H9 (cell line): ENCODE data around the gene RPL26. TPM values are rescaled to one million over a fixed set of nuclear protein-coding genes. Genes with fewer than 3 reads are reported as not detected.

Experiments used
- DNase-seq: peaks from one replicate; pipeline ENCODE4 v3.0.0-alpha.2; 2017
- H2AFZ ChIP-seq: one replicate; pipeline ENCODE4 v1.6.1; 2013; ENCODE audit warnings: mild to moderate bottlenecking, low read length, control low read depth, moderate library complexity
- H2AK5ac ChIP-seq: 2 replicates; pipeline ENCODE4 v1.6.1; 2013; ENCODE audit warnings: low read length, control low read depth, mixed read lengths; ENCODE audit not compliant: insufficient read length
- H2BK120ac ChIP-seq: one replicate; pipeline ENCODE4 v1.6.1; 2013; ENCODE audit warnings: low read depth, mild to moderate bottlenecking, low read length, control low read depth, inconsistent platforms; ENCODE audit not compliant: poor library complexity, severe bottlenecking
- H2BK12ac ChIP-seq: 2 replicates; pipeline ENCODE4 v1.6.1; 2013; ENCODE audit warnings: low read length, control low read depth, mixed read lengths, low read depth; ENCODE audit not compliant: insufficient read length
- H2BK15ac ChIP-seq: 2 replicates; pipeline ENCODE4 v1.6.1; 2013; ENCODE audit warnings: low read depth, low read length, control low read depth
- H2BK20ac ChIP-seq: one replicate; pipeline ENCODE4 v1.6.1; 2013; ENCODE audit warnings: low read depth, mild to moderate bottlenecking, low read length, control low read depth, inconsistent platforms; ENCODE audit not compliant: poor library complexity, severe bottlenecking
- H2BK5ac ChIP-seq: 2 replicates; pipeline ENCODE4 v1.6.1; 2013; ENCODE audit warnings: low read length, control low read depth, mixed read lengths; ENCODE audit not compliant: insufficient read length
- H3K14ac ChIP-seq: 2 replicates; pipeline ENCODE4 v1.6.1; 2013; ENCODE audit warnings: low read length, control low read depth; ENCODE audit not compliant: insufficient read depth
- H3K18ac ChIP-seq: 2 replicates; pipeline ENCODE4 v1.6.1; 2013; ENCODE audit warnings: low read depth, mild to moderate bottlenecking, mixed read lengths, low read length, control low read depth; ENCODE audit not compliant: insufficient read length
- H3K23ac ChIP-seq: 2 replicates; pipeline ENCODE4 v1.6.1; 2013; ENCODE audit warnings: low read length, control low read depth, mixed read lengths, low read depth; ENCODE audit not compliant: insufficient read length
- H3K23me2 ChIP-seq: 2 replicates; pipeline ENCODE4 v1.6.1; 2013; ENCODE audit warnings: low read depth, mild to moderate bottlenecking, mixed read lengths, low read length, control low read depth; ENCODE audit not compliant: insufficient read length, poor library complexity, severe bottlenecking
- H3K27ac ChIP-seq: 2 replicates; pipeline ENCODE4 v1.5.1; 2013; ENCODE audit warnings: low read length, control low read depth, mixed read lengths, low read depth; ENCODE audit not compliant: insufficient read length
- H3K27me3 ChIP-seq: 2 replicates; pipeline ENCODE4 v1.6.1; 2013; ENCODE audit warnings: low read length, control low read depth, inconsistent platforms; ENCODE audit not compliant: insufficient read depth
- H3K4ac ChIP-seq: 2 replicates; pipeline ENCODE4 v1.6.1; 2013; ENCODE audit warnings: low read depth, mild to moderate bottlenecking, control low read depth, inconsistent platforms, low read length, moderate library complexity
- H3K4me1 ChIP-seq: 2 replicates; pipeline ENCODE4 v1.6.1; 2013; ENCODE audit warnings: low read length, control low read depth, inconsistent platforms; ENCODE audit not compliant: insufficient read depth
- H3K4me2 ChIP-seq: 2 replicates; pipeline ENCODE4 v1.6.1; 2013; ENCODE audit warnings: low read length, control low read depth, mixed read lengths; ENCODE audit not compliant: insufficient read length, insufficient read depth
- H3K56ac ChIP-seq: 2 replicates; pipeline ENCODE4 v1.6.1; 2013; ENCODE audit warnings: low read depth, mild to moderate bottlenecking, mixed read lengths, low read length, control low read depth; ENCODE audit not compliant: insufficient read length
- H3K79me1 ChIP-seq: 2 replicates; pipeline ENCODE4 v1.6.1; 2013; ENCODE audit warnings: low read depth, mild to moderate bottlenecking, moderate library complexity, low read length, control low read depth, inconsistent platforms; ENCODE audit not compliant: insufficient read depth, poor library complexity, severe bottlenecking
- H3K79me2 ChIP-seq: 2 replicates; pipeline ENCODE4 v1.6.1; 2013; ENCODE audit warnings: low read length, control low read depth, inconsistent platforms; ENCODE audit not compliant: insufficient read depth
- H3K9ac ChIP-seq: 2 replicates; pipeline ENCODE4 v1.6.1; 2013; ENCODE audit warnings: low read length, control low read depth, mixed read lengths; ENCODE audit not compliant: insufficient read length; ENCODE audit errors: extremely low read depth
- H3K9me3 ChIP-seq: one replicate; pipeline ENCODE4 v1.6.1; 2013; ENCODE audit warnings: low read depth, low read length, inconsistent platforms; ENCODE audit not compliant: control insufficient read depth
- H3T11ph ChIP-seq: one replicate; pipeline ENCODE4 v1.6.1; 2013; ENCODE audit warnings: mild to moderate bottlenecking, low read length, control low read depth, inconsistent platforms
- H4K20me1 ChIP-seq: one replicate; pipeline ENCODE4 v1.6.1; 2013; ENCODE audit not compliant: control insufficient read depth, insufficient read length, insufficient read depth
- H4K5ac ChIP-seq: 2 replicates; pipeline ENCODE4 v1.6.1; 2013; ENCODE audit warnings: low read depth, mild to moderate bottlenecking, mixed read lengths, low read length, control low read depth; ENCODE audit not compliant: insufficient read length
- H4K8ac ChIP-seq: replicated peaks from 2 replicates; pipeline ENCODE4 v1.6.1; 2013; ENCODE audit warnings: low read length, control low read depth, mixed read lengths, low read depth; ENCODE audit not compliant: insufficient read length
- H4K91ac ChIP-seq: 2 replicates; pipeline ENCODE4 v1.6.1; 2013; ENCODE audit warnings: low read depth, mild to moderate bottlenecking, moderate library complexity, mixed read lengths, low read length, control low read depth; ENCODE audit not compliant: insufficient read length
- H3K27ac Mint-ChIP-seq, 3 experiments: 2 replicates in 2 of 3; 3 replicates in 1 of 3; pipeline ENCODE4 v1.8.0; 2020 to 2021; ENCODE audit warnings: mixed read lengths in 3 of 3, mild to moderate bottlenecking in 1 of 3, moderate library complexity in 1 of 3
- H3K27me3 Mint-ChIP-seq: 2 replicates; pipeline ENCODE4 v1.8.0; 2021; ENCODE audit warnings: low read depth, mild to moderate bottlenecking, moderate library complexity, mixed read lengths
- H3K36me3 Mint-ChIP-seq, 3 experiments: 2 replicates in 2 of 3; 3 replicates in 1 of 3; pipeline ENCODE4 v1.8.0; 2020 to 2021; ENCODE audit warnings: low read depth in 3 of 3, mixed read lengths in 3 of 3; ENCODE audit not compliant: insufficient read depth in 1 of 3
- H3K4me1 Mint-ChIP-seq, 2 experiments: 2 replicates each; pipeline ENCODE4 v1.8.0; 2020; ENCODE audit warnings: mixed read lengths in 2 of 2
- H3K4me3 Mint-ChIP-seq, 2 experiments: 2 replicates in 1 of 2; 3 replicates in 1 of 2; pipeline ENCODE4 v1.8.0; 2020 to 2021; ENCODE audit warnings: mild to moderate bottlenecking in 2 of 2, mixed read lengths in 2 of 2, moderate library complexity in 1 of 2
- H3K9me3 Mint-ChIP-seq, 2 experiments: 2 replicates in 1 of 2; 3 replicates in 1 of 2; pipeline ENCODE4 v1.8.0; 2020; ENCODE audit warnings: mild to moderate bottlenecking in 2 of 2, mixed read lengths in 2 of 2, moderate library complexity in 1 of 2
- CTCF ChIP-seq: fragments of 200-600 bp; sonication (generic); conservative IDR thresholded peaks from 3 replicates; pipeline ENCODE4 v1.8.0; 2021; ENCODE audit warnings: antibody characterized with exemption, mild to moderate bottlenecking
- whole genome bisulfite sequencing: extraction: QIAGEN DNeasy Blood & Tissue Kit; methylation state at CpG from one replicate; pipeline ENCODE4 v1.1.7; 2013; ENCODE audit warnings: missing lambda C conversion rate, low lambda C conversion rate, mixed read lengths; ENCODE audit not compliant: insufficient read length; ENCODE audit errors: extremely low coverage; 5-methylcytosine and 5-hydroxymethylcytosine counted together
- total RNA-seq: library from RNA; stranded (reverse); gene quantifications from 2 replicates; pipeline ENCODE4 v1.2.1, GENCODE V29; 2021

Gene RPL26
- total RNA-seq, 1 experiment from 2014 or later = 2,434 TPM

DNA sequence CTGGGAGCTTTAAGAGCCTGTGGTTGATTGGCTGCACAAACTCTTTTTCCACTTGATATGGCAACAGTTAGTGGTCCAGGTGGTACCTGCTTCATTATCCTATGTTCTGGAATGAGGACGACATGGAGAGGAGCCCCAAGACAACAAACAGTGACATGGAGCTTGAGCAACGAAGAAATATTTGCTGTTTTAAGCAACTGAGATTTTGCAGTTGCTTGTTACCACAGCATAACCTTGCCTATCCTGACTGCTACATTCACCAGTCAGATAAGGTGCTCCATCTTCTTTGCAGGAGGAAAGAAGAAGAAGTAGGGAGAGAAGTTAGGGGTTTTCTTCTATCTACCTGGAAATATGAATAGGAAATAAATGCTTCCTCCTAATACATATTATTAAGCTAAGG lies 50.9 kb downstream of the RPL26 start:
- Histone ChIP-seq H2BK5ac (no peak overlapping the region), H4K8ac (no peak overlapping the region), H4K20me1 (no peaks in the 10 kb centered on the region), H3K18ac (no peak overlapping the region), H3K79me1 (no peaks in the 10 kb centered on the region), H2BK120ac (no peak overlapping the region), H3K9ac (no peak overlapping the region), H2AFZ (no peak overlapping the region), H3K4me2 (no peak overlapping the region), H3T11ph (no peak overlapping the region), H3K27ac (no peak overlapping the region), H3K4me1 (no peaks in the 10 kb centered on the region), H2BK15ac (no peak overlapping the region), H4K91ac (no peak overlapping the region), H3K56ac (no peak overlapping the region), H3K9me3 (no peaks in the 10 kb centered on the region), H2AK5ac (no peak overlapping the region), H3K14ac (no peak overlapping the region), H3K4ac (no peak overlapping the region), H3K23me2 (peaks cover 3% of the 10 kb centered on the region), H3K23ac (no peak overlapping the region), H4K5ac (no peak overlapping the region), H3K79me2 (no peaks in the 10 kb centered on the region), H2BK12ac (no peak overlapping the region), H3K27me3 (no peaks in the 10 kb centered on the region), H2BK20ac (no peak overlapping the region)
- H3K9me3 Mint-ChIP-seq = no peaks in the 10 kb centered on the region
- WGBS = no CpG with 5 or more reads among the region's 2 CpGs
- H3K36me3 Mint-ChIP-seq = no peaks in the 10 kb centered on the region; a peak in 1 of 7 replicates
- no peak for TF ChIP-seq CTCF
- peaks cover 13% of the 10 kb centered on the region for H3K27me3 Mint-ChIP-seq
- DNase-seq = no peak
- H3K4me1 Mint-ChIP-seq = peaks cover 3 to 6% of the 10 kb centered on the region in 2 experiments
- H3K27ac Mint-ChIP-seq = no peak overlapping the region
- H3K4me3 Mint-ChIP-seq = no peak overlapping the region

Other genes starting within 250 kb of the RPL26 start
- gene PER1, start 230.8 kb downstream of the RPL26 start, total RNA-seq = 36.5 and 37.2 TPM in 2 replicates
- gene VAMP2, start 220.2 kb downstream of the RPL26 start, total RNA-seq = 22.8 and 22.9 TPM in 2 replicates
- 12.7 and 14.3 TPM in 2 replicates for gene TMEM107, start 206.8 kb downstream of the RPL26 start, total RNA-seq
- gene BORCS6, start 193.0 kb downstream of the RPL26 start, total RNA-seq = 3.1 and 3.4 TPM in 2 replicates
- gene AURKB, start 172.6 kb downstream of the RPL26 start, total RNA-seq = 160 and 171 TPM in 2 replicates
- gene CTC1, start 135.1 kb downstream of the RPL26 start, total RNA-seq = 36.9 and 37.0 TPM in 2 replicates
- gene PFAS, start 133.9 kb downstream of the RPL26 start, total RNA-seq = 224 and 228 TPM in 2 replicates
- 36.9 and 42.5 TPM in 2 replicates for gene RANGRF, start 94.5 kb downstream of the RPL26 start, total RNA-seq
- 3.9 and 4.3 TPM in 2 replicates for gene SLC25A35, start 87.8 kb downstream of the RPL26 start, total RNA-seq
- 0.35 and 0.39 TPM in 2 replicates for gene ARHGEF15, start 73.0 kb downstream of the RPL26 start, total RNA-seq
- gene ODF4, start 43.4 kb downstream of the RPL26 start, total RNA-seq = not detected in 2 replicates
- gene RNF222, start 14.6 kb upstream of the RPL26 start, total RNA-seq = 0.07 and 0.09 TPM in 2 replicates
- gene NDEL1, start 52.7 kb upstream of the RPL26 start, total RNA-seq = 32.9 and 38.4 TPM in 2 replicates
- gene MYH10, start 247.5 kb upstream of the RPL26 start, total RNA-seq = 251 and 256 TPM in 2 replicates